NCI-H748 (cell line): Measurements from ENCODE around the gene KCTD1.
A peak's percentile ranks its signal among the peaks of the same experiment; 100 is the strongest.

ENCODE experiments used
- DNase-seq: peaks from one replicate; lab custom pipeline; 2025; ENCODE audit not compliant: unreplicated experiment; lab: John Stamatoyannopoulos, UW

KCTD1 gene

DNA sequence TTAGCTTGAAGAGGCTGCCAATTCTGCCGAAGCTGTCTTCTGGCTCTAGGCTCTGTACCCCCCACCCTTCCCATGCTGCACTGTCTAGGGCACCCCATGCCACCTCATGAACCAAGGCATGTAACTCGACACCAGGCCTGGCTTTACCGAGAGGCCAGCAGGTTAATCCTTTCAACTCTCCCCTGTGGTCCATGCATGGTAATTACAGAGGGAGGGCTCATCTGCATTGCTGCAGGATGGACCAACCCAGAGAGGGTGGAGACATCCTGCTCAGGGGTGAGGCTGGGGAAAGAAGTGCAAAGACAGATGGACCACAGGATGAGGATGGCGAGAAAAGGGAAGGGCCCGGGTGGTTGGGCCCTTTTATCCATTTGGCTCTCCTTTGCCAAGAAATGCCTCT lies 65.8 kb downstream of the KCTD1 start:
- DNase-seq = peak; percentile 54

DNA sequence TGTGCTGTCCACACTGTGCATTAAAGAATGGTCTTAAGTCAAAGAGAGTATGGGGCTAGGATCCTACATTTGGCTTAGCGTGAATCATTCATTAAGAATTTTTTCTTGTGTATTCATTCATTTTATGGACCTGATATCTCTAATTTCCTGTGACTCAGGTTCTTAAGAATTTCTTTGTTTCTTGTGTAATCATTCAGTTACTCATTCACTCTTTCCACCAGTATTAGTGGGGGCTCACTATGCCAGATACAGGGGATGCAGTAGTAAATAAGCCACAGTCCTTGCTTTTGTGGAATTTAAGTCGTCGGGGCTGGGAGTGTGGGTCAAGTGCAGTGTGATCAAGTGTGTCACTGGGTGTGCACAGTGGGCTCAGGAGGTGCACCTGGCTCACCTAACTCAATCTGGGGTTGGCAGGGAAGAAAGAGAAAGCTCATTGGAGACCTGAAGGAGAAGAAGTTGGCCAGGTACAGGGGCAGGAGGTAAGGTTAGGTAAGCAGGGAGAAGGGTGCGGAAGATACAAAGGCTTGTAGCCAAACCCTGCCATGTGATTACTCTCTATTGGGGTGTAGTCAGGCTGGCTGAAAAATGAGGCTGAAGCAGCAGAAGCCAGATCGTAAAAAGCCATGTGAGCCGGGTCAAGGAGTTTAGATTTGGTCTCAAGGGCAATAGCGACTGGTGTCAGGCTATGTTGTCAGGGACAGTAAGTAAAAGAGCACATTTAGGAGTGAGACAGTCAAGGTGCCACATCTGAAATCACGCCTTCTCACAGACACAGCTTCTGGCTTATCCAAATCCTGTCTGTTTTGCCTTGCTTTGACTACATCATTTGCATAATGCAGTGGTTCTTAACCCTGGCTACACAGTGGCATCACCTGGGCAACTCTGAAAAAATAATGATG lies 67.2 kb downstream of the KCTD1 start:
- DNase-seq = no peak

DNA sequence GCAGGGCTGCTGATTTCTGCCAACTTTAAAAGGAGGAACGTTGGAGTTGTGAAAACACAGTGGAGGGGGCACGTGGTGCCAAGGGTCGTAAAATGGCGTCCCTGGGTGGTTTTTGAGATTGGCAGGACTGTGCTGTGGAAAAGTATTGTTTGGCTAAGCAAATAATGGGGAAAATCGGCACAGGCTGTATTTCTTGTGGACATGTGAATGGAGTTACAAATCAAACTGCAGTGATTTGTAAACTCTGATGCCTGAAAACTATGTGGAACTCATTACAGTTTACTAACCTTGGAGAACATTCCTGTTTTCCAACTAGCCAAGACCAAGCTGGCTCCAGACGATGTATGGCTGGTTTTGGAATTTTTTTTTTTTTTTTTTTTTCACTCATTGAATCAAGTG lies 68.7 kb downstream of the KCTD1 start:
- no peak for DNase-seq

DNA sequence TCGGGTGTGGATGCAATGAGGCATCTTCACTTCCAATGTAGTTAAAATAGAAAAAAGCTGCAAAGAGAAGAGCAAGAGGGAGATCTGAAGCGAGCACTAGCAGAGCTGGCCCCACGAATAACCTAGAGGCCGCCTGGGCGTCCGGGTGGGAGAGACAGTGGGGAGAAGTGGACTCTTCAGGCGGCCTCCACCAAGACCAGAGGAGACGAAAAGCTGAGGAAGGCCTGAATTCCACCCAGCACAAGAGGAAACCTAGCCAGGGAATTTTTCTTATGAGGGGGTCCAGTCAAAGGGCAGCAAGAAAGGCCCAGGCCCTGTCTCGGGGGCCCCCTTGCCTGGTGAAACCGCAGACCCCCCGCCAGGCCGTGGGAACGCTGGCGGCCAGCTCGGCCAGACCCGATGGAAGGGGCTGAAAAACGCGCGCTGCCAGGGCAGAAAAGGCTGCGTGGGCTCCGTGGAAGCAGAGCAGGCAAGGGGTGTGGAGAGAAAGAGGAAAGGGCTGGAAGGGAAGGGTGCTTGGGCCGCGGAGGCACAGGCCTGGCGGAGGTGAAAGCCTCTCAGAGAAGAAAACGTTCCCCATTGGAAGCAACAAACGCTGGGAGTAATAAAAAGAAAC lies 69.2 kb downstream of the KCTD1 start:
- no peak for DNase-seq

DNA sequence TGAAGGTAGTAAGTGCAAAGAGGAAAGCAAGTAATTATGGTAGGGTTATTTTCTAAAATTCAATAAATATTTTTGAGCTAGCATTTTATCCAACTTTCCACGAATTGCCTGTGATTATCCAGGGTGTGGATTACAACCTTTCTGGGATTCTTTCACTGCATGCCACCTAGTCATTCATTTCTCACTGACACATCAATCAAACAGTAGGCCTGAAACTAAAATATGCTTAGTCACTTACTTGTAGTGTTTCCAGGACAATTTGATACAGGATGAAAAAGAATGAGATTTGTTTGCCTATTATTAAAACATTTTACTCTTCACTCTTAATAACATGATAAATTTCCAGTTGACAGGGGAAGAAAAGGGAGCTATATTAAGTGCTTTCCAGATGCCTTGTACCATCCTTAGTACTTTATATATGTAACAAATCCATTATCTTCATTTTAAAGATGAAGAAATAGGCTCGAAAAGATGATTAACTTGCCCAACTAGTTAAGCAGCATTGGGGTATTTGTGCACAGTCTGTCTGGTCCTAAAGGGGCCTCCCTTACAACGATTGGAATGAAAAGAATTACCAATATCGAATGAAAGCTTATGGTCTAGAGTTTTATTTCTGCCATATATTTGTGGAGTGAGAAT lies 70.4 kb downstream of the KCTD1 start:
- no peak for DNase-seq

DNA sequence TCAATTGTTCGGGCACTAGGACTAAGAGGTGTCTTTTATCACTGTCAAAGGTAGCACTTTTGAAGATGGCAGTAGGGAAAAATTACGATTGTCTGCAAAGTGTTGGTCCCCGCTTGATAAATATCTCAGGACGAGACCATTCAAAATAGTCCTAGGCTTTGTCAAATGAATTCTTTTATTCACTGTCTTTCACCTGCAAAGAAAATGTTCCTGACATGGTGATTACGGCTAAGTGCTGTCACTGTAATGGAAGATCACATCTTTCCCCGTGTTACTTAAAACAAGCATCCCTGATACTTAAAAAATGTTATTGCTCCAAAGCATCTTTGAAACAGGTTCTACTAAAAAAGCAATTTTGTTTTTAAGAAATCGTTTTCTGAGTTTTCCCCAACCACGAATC lies 71.7 kb downstream of the KCTD1 start:
- no peak for DNase-seq

DNA sequence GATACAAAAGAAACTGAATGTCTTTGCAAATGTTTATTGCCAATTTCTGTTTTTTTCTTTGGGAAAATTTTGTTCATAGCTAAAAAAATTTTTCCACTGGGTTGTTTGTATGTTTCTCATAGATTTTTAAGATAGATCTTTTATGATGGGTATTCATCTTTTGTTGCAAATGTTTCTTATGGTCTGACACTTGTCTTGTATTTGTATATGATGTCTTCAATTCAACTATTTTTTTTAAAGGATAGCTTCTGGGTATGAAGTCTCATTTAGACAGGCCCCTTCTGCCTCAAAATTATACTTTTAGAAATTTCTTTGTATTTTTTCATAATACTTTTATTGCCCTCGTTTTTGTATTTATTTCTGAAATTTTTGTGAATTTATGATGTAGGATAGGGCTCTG lies 73.8 kb downstream of the KCTD1 start:
- no peak for DNase-seq

DNA sequence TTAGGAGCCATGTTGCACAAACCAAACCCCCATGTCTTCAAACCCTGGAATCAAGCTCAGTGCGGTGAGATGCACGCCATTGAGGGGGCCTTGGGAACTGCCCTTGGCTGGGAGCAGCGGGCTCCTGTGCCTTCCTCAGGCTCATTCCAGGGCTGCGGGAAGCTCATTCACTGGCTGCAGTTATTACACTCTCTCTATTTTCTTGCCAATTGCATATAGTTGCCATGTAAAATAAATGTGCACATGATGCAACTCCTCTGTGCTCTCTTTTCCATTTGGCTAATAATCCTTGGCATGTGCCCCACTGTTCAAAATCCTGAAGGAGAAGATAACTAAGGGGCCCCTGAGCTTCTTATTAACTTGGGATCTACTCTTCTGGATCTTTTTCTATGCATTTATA lies 74.7 kb downstream of the KCTD1 start:
- no peak for DNase-seq

DNA sequence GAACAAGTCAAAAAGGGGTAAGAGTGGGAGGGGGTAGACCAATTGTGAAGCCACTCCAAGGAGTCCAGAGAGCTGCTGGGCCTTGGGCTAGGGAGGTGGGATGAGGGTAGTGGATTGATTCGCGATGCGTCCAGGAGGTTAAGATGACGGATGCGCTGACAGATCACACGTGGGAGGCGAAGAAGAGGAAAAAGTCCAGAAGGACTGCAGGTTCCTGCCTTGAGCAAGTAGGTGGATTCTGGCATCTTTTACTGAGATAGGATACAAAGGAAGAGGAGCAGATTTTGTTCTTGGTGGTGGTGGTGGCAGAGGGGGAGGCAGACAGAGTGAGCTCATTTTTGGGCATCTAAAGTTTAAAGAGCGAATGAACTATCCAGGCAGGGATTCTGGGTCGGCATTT lies 76.5 kb downstream of the KCTD1 start:
- DNase-seq = no peak

DNA sequence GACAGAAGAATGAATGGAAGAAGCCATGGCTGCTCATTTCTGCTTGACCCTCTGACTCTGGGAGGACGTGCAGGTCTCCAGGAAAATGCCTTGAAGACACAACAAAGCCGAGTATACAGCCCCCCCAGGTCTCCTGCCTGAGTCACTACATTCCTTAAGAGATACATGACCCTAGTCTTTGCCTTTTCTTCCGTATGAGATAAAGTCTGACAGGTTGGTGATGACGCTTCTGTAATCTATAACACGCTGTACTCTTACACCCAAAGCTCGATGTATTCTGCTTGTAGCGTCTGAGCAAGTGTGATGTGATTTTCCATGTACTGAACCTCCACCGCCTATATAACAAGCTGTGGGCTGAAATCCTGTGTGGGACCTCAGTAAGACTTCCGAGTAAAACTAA lies 77.3 kb downstream of the KCTD1 start:
- no peak for DNase-seq

DNA sequence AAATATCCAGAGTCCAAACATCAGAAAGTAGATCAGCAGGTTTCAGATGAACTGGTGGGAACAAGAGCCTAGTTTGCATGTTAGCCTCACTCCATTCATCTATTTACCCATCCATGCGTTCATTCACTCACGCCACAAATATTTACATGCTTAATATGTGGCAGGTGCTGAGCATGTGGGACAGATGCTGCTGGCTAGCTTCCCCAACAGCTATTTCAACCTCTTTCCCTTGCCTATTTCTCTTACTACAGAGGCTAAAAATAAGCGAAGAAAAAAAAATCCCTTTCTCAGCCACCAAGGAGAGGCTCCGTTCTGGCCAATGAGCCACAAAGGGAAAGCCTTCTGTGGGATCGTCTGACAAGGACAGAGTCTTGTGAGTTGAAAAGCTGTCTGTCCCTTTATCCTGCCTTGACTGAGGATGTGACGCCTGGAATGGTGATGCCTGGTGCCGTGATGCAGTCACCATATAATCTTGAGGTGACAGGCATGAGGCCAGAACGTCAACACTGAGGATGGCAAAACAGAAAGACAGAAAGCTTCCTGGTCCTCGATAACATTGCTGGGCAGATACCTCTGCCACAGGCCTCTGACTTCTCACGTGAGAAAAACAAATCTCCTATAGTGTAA lies 78.2 kb downstream of the KCTD1 start:
- peak; percentile 96 for DNase-seq

DNA sequence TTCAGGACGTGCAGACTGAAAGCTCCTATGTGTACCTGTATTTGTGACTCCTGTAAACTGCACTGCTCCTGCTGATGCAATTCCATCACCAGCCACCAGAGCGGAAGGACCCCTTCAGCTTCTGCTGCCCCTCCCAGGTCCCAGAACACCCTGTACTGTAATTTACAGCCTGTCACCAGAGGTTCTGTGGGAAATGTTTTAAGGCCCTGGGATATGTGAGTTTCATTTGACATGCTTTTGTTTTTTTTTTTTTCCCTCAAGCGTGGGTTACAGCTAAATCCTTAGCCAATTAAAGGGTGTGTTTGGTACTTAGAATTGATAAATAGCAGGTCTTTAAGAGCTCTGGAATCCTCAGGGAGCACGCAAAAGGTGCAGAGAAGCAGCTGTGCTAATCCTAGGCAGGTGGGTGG lies 79.4 kb downstream of the KCTD1 start:
- peak; percentile 93 for DNase-seq

DNA sequence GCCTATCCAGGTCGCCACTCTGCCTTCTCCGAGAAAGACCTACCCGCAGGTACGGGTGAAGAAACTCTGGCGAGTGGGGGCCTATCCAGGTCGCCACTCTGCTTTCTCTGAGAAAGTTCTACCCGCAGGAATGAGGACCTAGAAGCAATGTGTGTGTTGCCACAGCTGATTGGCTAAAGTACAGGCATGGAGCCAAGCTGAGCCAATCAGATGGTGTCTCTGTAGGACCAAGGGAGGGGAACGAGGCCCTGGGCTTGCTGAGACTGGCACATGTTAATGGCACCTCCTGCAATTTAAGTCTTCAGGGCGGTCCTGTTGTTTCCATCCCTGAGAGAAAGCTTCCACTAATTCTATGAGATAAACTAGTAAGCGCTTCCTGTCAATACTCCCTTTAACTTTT lies 82.3 kb downstream of the KCTD1 start:
- DNase-seq = no peak

DNA sequence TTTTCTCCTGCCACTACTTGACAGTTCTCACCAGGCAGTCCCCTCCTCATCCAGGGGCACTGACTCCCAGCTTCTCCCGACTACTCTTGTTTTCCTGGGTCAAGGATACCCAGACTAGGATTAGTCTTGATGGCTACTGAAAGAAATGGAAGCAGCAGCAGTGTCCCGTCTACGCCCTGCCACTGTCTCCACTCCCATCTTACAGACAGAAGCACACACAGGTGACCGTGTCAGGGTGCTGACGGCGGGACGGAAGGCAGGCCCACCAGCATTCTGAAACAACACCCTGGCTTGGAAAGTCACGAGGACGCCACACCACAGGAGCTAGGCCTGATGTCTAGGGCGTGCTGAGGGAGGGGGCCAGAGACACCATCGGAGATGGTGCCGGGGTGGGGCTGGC lies 82.9 kb downstream of the KCTD1 start:
- DNase-seq = no peak

DNA sequence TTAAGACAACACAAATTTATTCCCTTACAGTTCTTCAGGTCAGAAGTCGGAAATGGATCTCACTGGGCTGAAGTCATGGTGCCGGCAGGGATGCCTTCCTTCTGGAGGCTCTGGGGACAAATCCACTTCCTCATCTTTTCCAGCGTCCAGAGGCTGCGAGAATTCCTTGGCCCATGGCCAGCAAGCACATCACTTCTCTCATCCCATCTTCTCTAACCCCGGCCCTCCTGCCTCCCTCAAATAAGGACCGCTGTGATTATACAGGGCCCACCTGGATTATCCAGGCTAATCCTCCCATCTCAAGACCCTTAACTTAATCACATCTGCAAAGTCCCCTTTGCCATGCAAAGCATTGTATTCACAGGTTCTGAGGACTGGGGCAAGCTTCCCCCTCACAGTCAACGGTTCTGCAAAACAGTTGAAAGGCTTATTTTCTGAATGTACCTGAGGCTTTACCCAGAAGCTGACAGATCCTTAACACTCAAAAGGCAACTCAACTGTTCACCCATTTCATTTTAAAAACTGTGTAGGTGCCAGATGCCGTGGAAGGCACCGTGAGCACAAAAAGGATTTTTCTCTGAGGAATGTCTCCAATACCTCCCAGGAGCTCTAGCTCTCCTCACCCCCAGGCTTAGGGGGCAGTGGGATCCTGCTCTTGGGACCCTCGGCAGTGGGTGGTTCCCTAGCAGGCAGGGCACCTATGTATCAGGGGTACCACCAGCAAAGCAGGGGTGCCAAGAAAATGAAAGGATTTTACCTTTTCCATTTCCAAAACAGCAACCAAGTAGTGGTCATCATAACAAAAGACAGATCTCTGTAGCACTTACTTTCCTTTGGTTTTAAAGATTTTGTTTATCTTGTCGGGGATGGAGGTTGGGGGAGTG lies 84.0 kb downstream of the KCTD1 start:
- DNase-seq = no peak

DNA sequence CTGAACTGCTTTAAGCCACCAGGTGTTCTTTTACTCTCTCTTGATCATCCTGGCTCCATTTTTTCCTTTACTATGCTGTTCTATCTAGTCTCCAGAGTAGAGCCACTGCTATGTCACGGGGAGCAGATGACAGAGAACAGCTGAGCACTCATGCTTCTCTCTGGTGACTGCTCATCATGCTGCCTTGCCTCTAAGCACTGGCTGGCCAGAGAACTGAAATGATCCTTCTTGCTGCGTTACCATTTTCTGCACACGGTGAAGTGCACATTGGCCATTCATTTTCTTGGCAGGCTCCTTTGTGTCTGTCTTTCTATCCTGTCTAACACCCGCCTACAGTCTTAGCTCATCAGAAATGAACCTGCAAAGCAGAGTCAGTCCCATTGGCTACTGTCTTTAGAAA lies 86.0 kb downstream of the KCTD1 start:
- no peak for DNase-seq

DNA sequence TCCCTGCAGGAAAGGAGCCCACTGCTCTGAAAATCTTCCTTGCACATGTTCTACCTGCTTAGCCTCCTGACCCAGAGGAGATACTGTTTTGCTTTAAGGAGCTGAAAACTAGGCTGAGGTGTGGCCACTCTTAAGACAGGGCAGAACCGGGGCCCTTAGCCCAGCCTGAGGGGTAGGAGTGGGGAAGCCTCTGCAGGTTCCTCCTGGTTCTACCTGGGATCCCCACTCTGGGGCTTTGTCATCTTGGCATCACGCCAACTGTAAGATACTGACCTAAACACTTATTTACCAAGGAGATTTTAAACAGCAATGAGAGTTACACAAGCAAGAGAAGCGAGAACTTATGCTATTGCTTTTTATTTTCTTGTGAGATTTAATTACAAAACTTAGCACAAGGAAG lies 86.9 kb downstream of the KCTD1 start:
- DNase-seq = peak; percentile 41

DNA sequence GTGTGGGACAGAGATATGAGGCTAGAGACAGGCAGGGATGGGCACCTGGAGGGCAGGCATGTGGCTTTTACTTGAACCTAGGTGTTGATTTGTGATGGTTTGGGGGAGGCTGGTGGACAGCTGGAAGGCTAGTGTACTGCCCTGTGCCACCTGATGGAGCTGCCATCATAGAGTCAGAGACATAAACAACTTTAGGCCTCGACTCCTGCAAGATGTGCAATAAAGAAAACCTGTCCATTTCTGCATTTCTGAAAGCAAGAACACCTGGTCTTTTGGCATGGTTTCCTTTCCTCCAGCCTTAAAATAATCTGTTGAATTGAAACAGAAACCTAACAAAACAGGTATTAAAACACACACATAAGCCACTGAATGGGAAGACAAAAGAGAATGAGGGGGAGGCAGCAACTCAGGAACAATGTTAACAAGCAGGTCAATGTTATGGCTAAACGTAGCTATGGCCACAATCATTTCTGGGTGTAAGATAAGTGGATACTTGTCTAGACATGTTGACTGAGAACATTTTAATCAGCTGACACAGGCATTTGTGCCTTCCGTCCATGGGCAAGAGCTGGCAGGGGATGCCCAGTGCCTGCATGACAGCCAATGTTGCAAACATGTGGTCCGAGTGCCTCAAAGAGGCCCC lies 87.8 kb downstream of the KCTD1 start:
- peak; percentile 99 for DNase-seq

DNA sequence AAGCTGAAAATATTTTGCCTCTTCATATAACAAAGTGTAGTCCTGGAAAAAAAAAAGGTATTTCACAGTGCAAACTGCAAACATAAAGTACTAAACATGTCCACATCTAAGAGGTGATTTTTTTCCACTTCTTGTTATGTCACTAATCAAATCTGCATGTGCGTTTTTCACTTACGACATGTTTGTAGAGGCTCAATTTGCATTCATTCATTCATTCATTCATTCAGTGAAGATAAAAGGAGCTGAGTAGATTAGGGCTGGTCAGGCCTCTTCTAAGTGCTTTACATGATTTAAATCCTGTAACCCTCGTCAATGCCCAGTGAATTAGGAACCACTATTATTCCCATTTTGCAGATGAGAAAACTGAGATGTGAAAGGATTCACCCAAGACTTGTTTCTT lies 88.5 kb downstream of the KCTD1 start:
- DNase-seq = no peak

DNA sequence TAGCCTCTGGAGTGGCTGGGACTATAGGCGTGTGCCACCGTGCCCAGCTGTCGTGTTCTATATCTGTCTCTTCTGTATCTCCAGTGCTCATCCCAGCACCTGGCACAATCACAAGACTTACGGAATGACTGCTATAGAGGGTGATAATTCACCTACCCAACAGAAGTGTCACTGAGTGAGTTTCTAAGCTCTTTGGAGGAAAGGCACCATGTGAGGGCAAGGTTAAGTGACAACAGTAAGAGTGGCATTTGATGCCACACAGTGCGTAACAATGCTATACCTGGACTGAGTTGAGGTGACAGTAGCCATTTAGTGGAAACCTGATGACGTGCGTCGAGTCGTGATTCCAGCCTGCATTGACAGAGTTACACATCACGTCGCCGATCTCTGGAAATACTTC lies 89.0 kb downstream of the KCTD1 start:
- DNase-seq = no peak
